ENCODE measurements around the gene ARF6.

Gene ARF6

GRCh38 chr14:49940808-49941421, 48.0 kb downstream of the ARF6 start:
- H3K4me3 ChIP-seq (ENCODE audit: low read depth, low read length): no peak overlapping the region
- no peak for TF ChIP-seq CTCF (IDR thresholded peaks at IDR 0.05; ENCODE audit: low read depth, low read length, missing control alignments)
- no peak for DNase-seq (ENCODE audit: low read depth)

GRCh38 chr14:49942090-49942489, 49.2 kb downstream of the ARF6 start:
- no peak overlapping the region for H3K4me3 ChIP-seq (ENCODE audit: low read depth, low read length)
- no peak for DNase-seq (ENCODE audit: low read depth)

GRCh38 chr14:49944501-49944900, 51.6 kb downstream of the ARF6 start:
- H3K4me3 ChIP-seq (ENCODE audit: low read depth, low read length): no peak overlapping the region
- TF ChIP-seq CTCF (IDR thresholded peaks at IDR 0.05; ENCODE audit: low read depth, low read length, missing control alignments): no peak
- no peak for DNase-seq (ENCODE audit: low read depth)

More at GRCh38 chr14:49942090-49942489, 49.2 kb downstream of the ARF6 start:
- TF ChIP-seq CTCF (IDR thresholded peaks at IDR 0.05; ENCODE audit: low read depth, low read length, missing control alignments): no peak

- TF ChIP-seq CTCF (IDR thresholded peaks at IDR 0.05; ENCODE audit: low read depth, low read length, missing control alignments): no peak
- DNase-seq (ENCODE audit: low read depth): no peak
- no peak overlapping the region for H3K4me3 ChIP-seq (ENCODE audit: low read depth, low read length)
These were observed 52.8 kb downstream of the ARF6 start for GRCh38 chr14:49945448-49946319.
